H9 (cell line): ENCODE measurements around the gene PNMA6F. TPM values are rescaled to one million over a fixed set of nuclear protein-coding genes. Genes with fewer than 3 reads are reported as not detected.
A peak's percentile ranks its signal among the peaks of the same experiment; 100 is the strongest.

Source experiments
- DNase-seq: peaks from one replicate; pipeline ENCODE4 v3.0.0-alpha.2; 2017
- H2AFZ ChIP-seq: one replicate; pipeline ENCODE4 v1.6.1; 2013; ENCODE audit warnings: mild to moderate bottlenecking, low read length, control low read depth, moderate library complexity
- H2AK5ac ChIP-seq: 2 replicates; pipeline ENCODE4 v1.6.1; 2013; ENCODE audit warnings: low read length, control low read depth, mixed read lengths; ENCODE audit not compliant: insufficient read length
- H2BK120ac ChIP-seq: one replicate; pipeline ENCODE4 v1.6.1; 2013; ENCODE audit warnings: low read depth, mild to moderate bottlenecking, low read length, control low read depth, inconsistent platforms; ENCODE audit not compliant: poor library complexity, severe bottlenecking
- H2BK12ac ChIP-seq: 2 replicates; pipeline ENCODE4 v1.6.1; 2013; ENCODE audit warnings: low read length, control low read depth, mixed read lengths, low read depth; ENCODE audit not compliant: insufficient read length
- H2BK15ac ChIP-seq: 2 replicates; pipeline ENCODE4 v1.6.1; 2013; ENCODE audit warnings: low read depth, low read length, control low read depth
- H2BK20ac ChIP-seq: one replicate; pipeline ENCODE4 v1.6.1; 2013; ENCODE audit warnings: low read depth, mild to moderate bottlenecking, low read length, control low read depth, inconsistent platforms; ENCODE audit not compliant: poor library complexity, severe bottlenecking
- H2BK5ac ChIP-seq: 2 replicates; pipeline ENCODE4 v1.6.1; 2013; ENCODE audit warnings: low read length, control low read depth, mixed read lengths; ENCODE audit not compliant: insufficient read length
- H3K14ac ChIP-seq: 2 replicates; pipeline ENCODE4 v1.6.1; 2013; ENCODE audit warnings: low read length, control low read depth; ENCODE audit not compliant: insufficient read depth
- H3K18ac ChIP-seq: 2 replicates; pipeline ENCODE4 v1.6.1; 2013; ENCODE audit warnings: low read depth, mild to moderate bottlenecking, mixed read lengths, low read length, control low read depth; ENCODE audit not compliant: insufficient read length
- H3K23ac ChIP-seq: 2 replicates; pipeline ENCODE4 v1.6.1; 2013; ENCODE audit warnings: low read length, control low read depth, mixed read lengths, low read depth; ENCODE audit not compliant: insufficient read length
- H3K23me2 ChIP-seq: 2 replicates; pipeline ENCODE4 v1.6.1; 2013; ENCODE audit warnings: low read depth, mild to moderate bottlenecking, mixed read lengths, low read length, control low read depth; ENCODE audit not compliant: insufficient read length, poor library complexity, severe bottlenecking
- H3K27ac ChIP-seq: 2 replicates; pipeline ENCODE4 v1.5.1; 2013; ENCODE audit warnings: low read length, control low read depth, mixed read lengths, low read depth; ENCODE audit not compliant: insufficient read length
- H3K27me3 ChIP-seq: 2 replicates; pipeline ENCODE4 v1.6.1; 2013; ENCODE audit warnings: low read length, control low read depth, inconsistent platforms; ENCODE audit not compliant: insufficient read depth
- H3K4ac ChIP-seq: 2 replicates; pipeline ENCODE4 v1.6.1; 2013; ENCODE audit warnings: low read depth, mild to moderate bottlenecking, control low read depth, inconsistent platforms, low read length, moderate library complexity
- H3K4me1 ChIP-seq: 2 replicates; pipeline ENCODE4 v1.6.1; 2013; ENCODE audit warnings: low read length, control low read depth, inconsistent platforms; ENCODE audit not compliant: insufficient read depth
- H3K4me2 ChIP-seq: 2 replicates; pipeline ENCODE4 v1.6.1; 2013; ENCODE audit warnings: low read length, control low read depth, mixed read lengths; ENCODE audit not compliant: insufficient read length, insufficient read depth
- H3K56ac ChIP-seq: 2 replicates; pipeline ENCODE4 v1.6.1; 2013; ENCODE audit warnings: low read depth, mild to moderate bottlenecking, mixed read lengths, low read length, control low read depth; ENCODE audit not compliant: insufficient read length
- H3K79me1 ChIP-seq: 2 replicates; pipeline ENCODE4 v1.6.1; 2013; ENCODE audit warnings: low read depth, mild to moderate bottlenecking, moderate library complexity, low read length, control low read depth, inconsistent platforms; ENCODE audit not compliant: insufficient read depth, poor library complexity, severe bottlenecking
- H3K79me2 ChIP-seq: 2 replicates; pipeline ENCODE4 v1.6.1; 2013; ENCODE audit warnings: low read length, control low read depth, inconsistent platforms; ENCODE audit not compliant: insufficient read depth
- H3K9ac ChIP-seq: 2 replicates; pipeline ENCODE4 v1.6.1; 2013; ENCODE audit warnings: low read length, control low read depth, mixed read lengths; ENCODE audit not compliant: insufficient read length; ENCODE audit errors: extremely low read depth
- H3K9me3 ChIP-seq: one replicate; pipeline ENCODE4 v1.6.1; 2013; ENCODE audit warnings: low read depth, low read length, inconsistent platforms; ENCODE audit not compliant: control insufficient read depth
- H3T11ph ChIP-seq: one replicate; pipeline ENCODE4 v1.6.1; 2013; ENCODE audit warnings: mild to moderate bottlenecking, low read length, control low read depth, inconsistent platforms
- H4K20me1 ChIP-seq: one replicate; pipeline ENCODE4 v1.6.1; 2013; ENCODE audit not compliant: control insufficient read depth, insufficient read length, insufficient read depth
- H4K5ac ChIP-seq: 2 replicates; pipeline ENCODE4 v1.6.1; 2013; ENCODE audit warnings: low read depth, mild to moderate bottlenecking, mixed read lengths, low read length, control low read depth; ENCODE audit not compliant: insufficient read length
- H4K8ac ChIP-seq: replicated peaks from 2 replicates; pipeline ENCODE4 v1.6.1; 2013; ENCODE audit warnings: low read length, control low read depth, mixed read lengths, low read depth; ENCODE audit not compliant: insufficient read length
- H4K91ac ChIP-seq: 2 replicates; pipeline ENCODE4 v1.6.1; 2013; ENCODE audit warnings: low read depth, mild to moderate bottlenecking, moderate library complexity, mixed read lengths, low read length, control low read depth; ENCODE audit not compliant: insufficient read length
- H3K27ac Mint-ChIP-seq, 3 experiments: 2 replicates in 2 of 3; 3 replicates in 1 of 3; pipeline ENCODE4 v1.8.0; 2020 to 2021; ENCODE audit warnings: mixed read lengths in 3 of 3, mild to moderate bottlenecking in 1 of 3, moderate library complexity in 1 of 3
- H3K27me3 Mint-ChIP-seq: 2 replicates; pipeline ENCODE4 v1.8.0; 2021; ENCODE audit warnings: low read depth, mild to moderate bottlenecking, moderate library complexity, mixed read lengths
- H3K36me3 Mint-ChIP-seq, 3 experiments: 2 replicates in 2 of 3; 3 replicates in 1 of 3; pipeline ENCODE4 v1.8.0; 2020 to 2021; ENCODE audit warnings: low read depth in 3 of 3, mixed read lengths in 3 of 3; ENCODE audit not compliant: insufficient read depth in 1 of 3
- H3K4me1 Mint-ChIP-seq, 2 experiments: 2 replicates each; pipeline ENCODE4 v1.8.0; 2020; ENCODE audit warnings: mixed read lengths in 2 of 2
- H3K4me3 Mint-ChIP-seq, 2 experiments: 2 replicates in 1 of 2; 3 replicates in 1 of 2; pipeline ENCODE4 v1.8.0; 2020 to 2021; ENCODE audit warnings: mild to moderate bottlenecking in 2 of 2, mixed read lengths in 2 of 2, moderate library complexity in 1 of 2
- H3K9me3 Mint-ChIP-seq, 2 experiments: 2 replicates in 1 of 2; 3 replicates in 1 of 2; pipeline ENCODE4 v1.8.0; 2020; ENCODE audit warnings: mild to moderate bottlenecking in 2 of 2, mixed read lengths in 2 of 2, moderate library complexity in 1 of 2
- whole genome bisulfite sequencing: extraction: QIAGEN DNeasy Blood & Tissue Kit; methylation state at CpG from one replicate; pipeline ENCODE4 v1.1.7; 2013; ENCODE audit warnings: missing lambda C conversion rate, low lambda C conversion rate, mixed read lengths; ENCODE audit not compliant: insufficient read length; ENCODE audit errors: extremely low coverage; 5-methylcytosine and 5-hydroxymethylcytosine counted together
- total RNA-seq: library from RNA; stranded (reverse); gene quantifications from 2 replicates; pipeline ENCODE4 v1.2.1, GENCODE V29; 2021
- TF ChIP-seq, protein P1 (sequence below): fragments of 200-600 bp; sonication (generic); conservative IDR thresholded peaks from 3 replicates; pipeline ENCODE4 v1.8.0; 2021; ENCODE audit warnings: antibody characterized with exemption, mild to moderate bottlenecking

Gene PNMA6F
- total RNA-seq, 1 experiment from 2014 or later = not detected

DNA sequence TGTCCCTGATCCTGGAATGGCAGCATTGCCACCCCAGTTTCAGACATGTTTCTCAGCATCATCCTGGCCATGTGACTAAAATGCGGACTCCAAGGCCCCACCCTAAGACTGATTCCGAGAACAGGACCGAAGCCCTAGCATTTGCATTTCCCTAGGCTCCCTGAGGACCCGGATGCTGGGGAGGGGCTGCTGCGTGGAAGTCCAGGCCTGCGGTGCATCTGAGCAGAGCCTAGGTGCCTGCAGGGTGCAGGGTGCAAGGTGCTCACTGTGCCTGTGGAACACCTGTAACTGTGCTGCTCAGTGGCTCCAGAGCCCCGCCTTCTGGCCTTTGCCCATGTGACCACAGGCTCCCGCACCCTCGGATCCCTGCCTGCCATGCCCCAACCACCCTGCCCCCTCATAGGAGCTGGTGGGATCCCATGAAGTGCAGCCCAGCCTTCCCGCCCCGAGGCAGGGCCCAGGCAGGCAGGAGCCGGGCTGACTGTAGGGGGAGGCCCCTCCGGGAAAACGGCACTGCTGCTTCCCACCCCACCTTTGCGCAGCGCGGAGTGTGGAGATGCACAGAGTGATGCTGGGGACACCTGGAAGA lies 14.9 kb downstream of the PNMA6F start:
- no peak for DNase-seq
- Histone ChIP-seq H3K79me1 (no peaks in the 10 kb centered on the region), H3K4me2 (no peak overlapping the region), H3K9me3 (peaks cover 64% of the 10 kb centered on the region), H3K79me2 (no peaks in the 10 kb centered on the region), H3K14ac (no peak overlapping the region; the same call in 1 of the 2 replicates), H3K56ac (no peak overlapping the region), H3K4me1 (no peaks in the 10 kb centered on the region), H3K4ac (no peak overlapping the region), H4K5ac (no peak overlapping the region), H4K91ac (no peak overlapping the region), H3K18ac (no peak overlapping the region), H2BK12ac (no peak overlapping the region), H2BK5ac (no peak overlapping the region), H2AK5ac (no peak overlapping the region), H4K20me1 (no peaks in the 10 kb centered on the region), H2BK120ac (no peak overlapping the region), H2BK15ac (no peak overlapping the region), H4K8ac (no peak overlapping the region), H2AFZ (no peak overlapping the region), H3K23ac (no peak overlapping the region), H3K27me3 (no peaks in the 10 kb centered on the region), H2BK20ac (no peak overlapping the region), H3K9ac (no peak overlapping the region), H3K27ac (no peak overlapping the region), H3T11ph (no peak overlapping the region), H3K23me2 (no peaks in the 10 kb centered on the region)
- Mint-ChIP-seq H3K27me3 (peaks cover 37% of the 10 kb centered on the region), H3K36me3 (peaks cover 0 to 8% (median 0%) of the 10 kb centered on the region in 3 experiments; a peak in 4 of 7 replicates), H3K4me3 (no peak overlapping the region), H3K9me3 (peaks cover 76 to 87% of the 10 kb centered on the region in 2 experiments), H3K4me1 (peaks cover 0 to 7% of the 10 kb centered on the region in 2 experiments; a peak in 2 of 4 replicates), H3K27ac (peak overlapping the region in 1 of 3 experiments; percentile 35; a peak in 1 of 7 replicates)
- WGBS = no CpG with 5 or more reads among the region's 17 CpGs
- TF ChIP-seq, protein P1, sequence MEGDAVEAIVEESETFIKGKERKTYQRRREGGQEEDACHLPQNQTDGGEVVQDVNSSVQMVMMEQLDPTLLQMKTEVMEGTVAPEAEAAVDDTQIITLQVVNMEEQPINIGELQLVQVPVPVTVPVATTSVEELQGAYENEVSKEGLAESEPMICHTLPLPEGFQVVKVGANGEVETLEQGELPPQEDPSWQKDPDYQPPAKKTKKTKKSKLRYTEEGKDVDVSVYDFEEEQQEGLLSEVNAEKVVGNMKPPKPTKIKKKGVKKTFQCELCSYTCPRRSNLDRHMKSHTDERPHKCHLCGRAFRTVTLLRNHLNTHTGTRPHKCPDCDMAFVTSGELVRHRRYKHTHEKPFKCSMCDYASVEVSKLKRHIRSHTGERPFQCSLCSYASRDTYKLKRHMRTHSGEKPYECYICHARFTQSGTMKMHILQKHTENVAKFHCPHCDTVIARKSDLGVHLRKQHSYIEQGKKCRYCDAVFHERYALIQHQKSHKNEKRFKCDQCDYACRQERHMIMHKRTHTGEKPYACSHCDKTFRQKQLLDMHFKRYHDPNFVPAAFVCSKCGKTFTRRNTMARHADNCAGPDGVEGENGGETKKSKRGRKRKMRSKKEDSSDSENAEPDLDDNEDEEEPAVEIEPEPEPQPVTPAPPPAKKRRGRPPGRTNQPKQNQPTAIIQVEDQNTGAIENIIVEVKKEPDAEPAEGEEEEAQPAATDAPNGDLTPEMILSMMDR = no peak
